Caco-2 (cell line): ENCODE measurements around the gene ZSWIM5. TPM values are rescaled to one million over a fixed set of nuclear protein-coding genes. Genes with fewer than 3 reads are reported as not detected.
"Not testable (repeated sequence)": the region's sequence is repeated elsewhere in the genome, so short reads cannot be mapped to it uniquely, and the experiment has no call there.

Experiments used
- BruUV-seq: library from RNA; stranded (reverse); fragments of 400-500 nt; replicated peaks from 2 replicates; lab custom pipeline; 2021; lab: Mats Ljungman, UMichigan
- CTCF ChIA-PET: fragments of 300-600 bp; sonication (Branson Sonifier 250); formaldehyde crosslinking; loops from one replicate; lab custom pipeline; 2022; ENCODE audit warnings: antibody characterized with exemption; lab: Charles Lee
- POLR2A ChIA-PET: fragments of 300-600 bp; sonication (Branson Sonifier 250); formaldehyde crosslinking; loops from one replicate; lab custom pipeline; 2022; ENCODE audit warnings: antibody characterized with exemption; lab: Charles Lee
- DNase-seq, 2 experiments: peaks; one replicate each; pipeline versions ENCODE4 v3.0.0 to v3.0.0-alpha.2; 2020 to 2022
- H3K27me3 ChIP-seq: replicated peaks from 2 replicates; pipeline ENCODE4 v1.6.0; 2011; ENCODE audit warnings: low read length; ENCODE audit not compliant: control insufficient read depth, insufficient read depth
- H3K36me3 ChIP-seq: 2 replicates; pipeline ENCODE4 v1.5.1; 2011; ENCODE audit warnings: low read length; ENCODE audit not compliant: control insufficient read depth, insufficient read depth
- H3K4me1 ChIP-seq: fragments of 250-450 bp; sonication (Bioruptor Pico); 2 replicates; pipeline ENCODE4 v1.5.1; 2020; ENCODE audit warnings: mild to moderate bottlenecking
- H3K4me3 ChIP-seq: 2 replicates; pipeline ENCODE4 v1.5.1; 2011; ENCODE audit warnings: low read depth, mild to moderate bottlenecking, control low read depth, low read length
- H3K9me3 ChIP-seq: fragments of 250-450 bp; sonication (Bioruptor Pico); 2 replicates; pipeline ENCODE4 v1.5.1; 2020; ENCODE audit warnings: mild to moderate bottlenecking, moderate library complexity
- H3K27ac Mint-ChIP-seq: one replicate; pipeline ENCODE4 v1.8.0; 2022; ENCODE audit warnings: mixed read lengths; ENCODE audit not compliant: unreplicated experiment
- H3K27me3 Mint-ChIP-seq: one replicate; pipeline ENCODE4 v1.8.0; 2022; ENCODE audit warnings: mixed read lengths; ENCODE audit not compliant: insufficient read depth, unreplicated experiment
- H3K36me3 Mint-ChIP-seq: one replicate; pipeline ENCODE4 v1.8.0; 2022; ENCODE audit warnings: mild to moderate bottlenecking, mixed read lengths; ENCODE audit not compliant: insufficient read depth, unreplicated experiment
- H3K4me1 Mint-ChIP-seq: one replicate; pipeline ENCODE4 v1.8.0; 2022; ENCODE audit warnings: low read depth, mixed read lengths; ENCODE audit not compliant: unreplicated experiment
- H3K4me3 Mint-ChIP-seq: one replicate; pipeline ENCODE4 v1.8.0; 2022; ENCODE audit warnings: mild to moderate bottlenecking, moderate library complexity, mixed read lengths; ENCODE audit not compliant: unreplicated experiment
- H3K9me3 Mint-ChIP-seq: one replicate; pipeline ENCODE4 v1.8.0; 2022; ENCODE audit warnings: mixed read lengths; ENCODE audit not compliant: unreplicated experiment
- CTCF ChIP-seq, 2 experiments: fragments of 200-600 bp in 1 of 2; IDR thresholded peaks; 1 replicate in 1 of 2; 2 replicates in 1 of 2; pipeline versions ENCODE4 v1.5.1 to v1.8.0; 2011 to 2022; ENCODE audit warnings: antibody characterized with exemption in 1 of 2, control low read depth in 1 of 2, inconsistent platforms in 1 of 2, low read depth in 1 of 2, low read length in 1 of 2, mild to moderate bottlenecking in 1 of 2, moderate library complexity in 1 of 2; ENCODE audit not compliant: insufficient read depth in 1 of 2, severe bottlenecking in 1 of 2, unreplicated experiment in 1 of 2
- intact Hi-C: fragments of 100-400 bp; cut with micrococcal nuclease; formaldehyde crosslinking; loops from one replicate; pipeline ENCODE4 v1.10.0; 2022; ENCODE audit not compliant: unreplicated experiment
- total RNA-seq: library from RNA; stranded (reverse); gene quantifications from 2 replicates; pipeline ENCODE4 v1.2.3, GENCODE V29; 2022

ZSWIM5 gene
- total RNA-seq, 1 experiment from 2014 or later = 0.54 TPM

- BruUV-seq = no TSS peak
Measured at GRCh38 chr1:45089711-45090110, 116.7 kb downstream of the ZSWIM5 start.

GRCh38 chr1:45084562-45084961, 121.8 kb downstream of the ZSWIM5 start:
- Histone ChIP-seq H3K27me3 (no peaks in the 10 kb centered on the region), H3K4me1 (no peaks in the 10 kb centered on the region), H3K9me3 (no peaks in the 10 kb centered on the region), H3K36me3 (no peaks in the 10 kb centered on the region), H3K4me3 (no peak overlapping the region)
- Mint-ChIP-seq H3K9me3 (peaks cover 8% of the 10 kb centered on the region), H3K4me3 (no peak overlapping the region), H3K4me1 (no peaks in the 10 kb centered on the region), H3K36me3 (no peaks in the 10 kb centered on the region), H3K27me3 (no peaks in the 10 kb centered on the region), H3K27ac (no peak overlapping the region)
- no peak for TF ChIP-seq CTCF (IDR thresholded peaks at IDR 0.05; ENCODE audit: insufficient read depth in 1 of 2, low read depth in 1 of 2, low read length in 1 of 2, severe bottlenecking in 1 of 2, unreplicated experiment in 1 of 2)
- ChIA-PET POLR2A (no interaction called here), CTCF (no interaction called here)
- no TSS peak for BruUV-seq
- DNase-seq = no peak
- intact Hi-C loops = no loop called here

More at GRCh38 chr1:45089711-45090110, 116.7 kb downstream of the ZSWIM5 start:
- Mint-ChIP-seq H3K4me3 (no peak overlapping the region), H3K27ac (no peak overlapping the region), H3K27me3 (no peaks in the 10 kb centered on the region), H3K36me3 (no peaks in the 10 kb centered on the region), H3K9me3 (no peaks in the 10 kb centered on the region), H3K4me1 (no peaks in the 10 kb centered on the region)
- CTCF ChIA-PET = no interaction called here
- H3K4me3 ChIP-seq = no peak overlapping the region
- POLR2A ChIA-PET = no interaction called here
- no peak for TF ChIP-seq CTCF (IDR thresholded peaks at IDR 0.05; ENCODE audit: insufficient read depth in 1 of 2, low read depth in 1 of 2, low read length in 1 of 2, severe bottlenecking in 1 of 2, unreplicated experiment in 1 of 2)
- no peaks in the 10 kb centered on the region for H3K9me3 ChIP-seq
- no peaks in the 10 kb centered on the region for H3K27me3 ChIP-seq
- intact Hi-C loops = no loop called here
- no peak for DNase-seq
- no peaks in the 10 kb centered on the region for H3K36me3 ChIP-seq
- H3K4me1 ChIP-seq = no peaks in the 10 kb centered on the region

- Histone ChIP-seq H3K36me3 (no peaks in the 10 kb centered on the region), H3K27me3 (no peaks in the 10 kb centered on the region), H3K9me3 (no peaks in the 10 kb centered on the region), H3K4me3 (no peak overlapping the region), H3K4me1 (no peaks in the 10 kb centered on the region)
- Mint-ChIP-seq H3K27me3 (peaks cover 14% of the 10 kb centered on the region), H3K4me3 (no peak overlapping the region), H3K27ac (no peak overlapping the region), H3K9me3 (peaks cover 14% of the 10 kb centered on the region), H3K4me1 (no peaks in the 10 kb centered on the region), H3K36me3 (no peaks in the 10 kb centered on the region)
- BruUV-seq = no TSS peak
- intact Hi-C loops = no loop called here
- CTCF ChIA-PET = no interaction called here
- POLR2A ChIA-PET = no interaction called here
- DNase-seq = no peak
- no peak for TF ChIP-seq CTCF (IDR thresholded peaks at IDR 0.05; ENCODE audit: insufficient read depth in 1 of 2, low read depth in 1 of 2, low read length in 1 of 2, severe bottlenecking in 1 of 2, unreplicated experiment in 1 of 2)
Measured at GRCh38 chr1:45079533-45079932, 126.9 kb downstream of the ZSWIM5 start.

- H3K36me3 ChIP-seq, H3K4me1 Mint-ChIP-seq, CTCF ChIA-PET, H3K27ac Mint-ChIP-seq, intact Hi-C loops, BruUV-seq, H3K27me3 ChIP-seq, DNase-seq, H3K4me3 Mint-ChIP-seq, H3K4me3 ChIP-seq, H3K36me3 Mint-ChIP-seq, POLR2A ChIA-PET, H3K4me1 ChIP-seq, H3K9me3 ChIP-seq: not testable (repeated sequence)
- peaks cover 15% of the 10 kb centered on the region for H3K27me3 Mint-ChIP-seq
- peaks cover 24% of the 10 kb centered on the region for H3K9me3 Mint-ChIP-seq
Measured at GRCh38 chr1:45076959-45077358, 129.4 kb downstream of the ZSWIM5 start.
